Measurements from ENCODE around the gene FBXO8. TPM values are rescaled to one million over a fixed set of nuclear protein-coding genes. Genes with fewer than 3 reads are reported as not detected.

Gene FBXO8
- total RNA-seq, 3 donors from 2014 or later, result 25.1 to 41.2 (median 35.4) TPM

- ATAC-seq, result no peak
- Histone ChIP-seq H3K4me1 (ENCODE audit: low read depth) (no peaks in the 10 kb centered on the region), H3K36me3 (ENCODE audit: low read depth) (no peaks in the 10 kb centered on the region), H3K4me3 (no peak overlapping the region), H3K9me3 (no peaks in the 10 kb centered on the region)
- intact Hi-C loops (cut with DNase I, micrococcal nuclease), result no loop called here
- TF ChIP-seq CTCF (IDR thresholded peaks at IDR 0.05), result no peak
- no peak for DNase-seq
Measured at GRCh38 chr4:174255374-174255773, 28.1 kb downstream of the FBXO8 start.

- no peaks in the 10 kb centered on the region for H3K4me1 ChIP-seq (ENCODE audit: low read depth)
- H3K4me3 ChIP-seq, result no peak overlapping the region
- no peak for ATAC-seq
- TF ChIP-seq CTCF (IDR thresholded peaks at IDR 0.05), result no peak
- intact Hi-C loops (cut with DNase I, micrococcal nuclease), result no loop called here
- no peak for DNase-seq
- no peaks in the 10 kb centered on the region for H3K36me3 ChIP-seq (ENCODE audit: low read depth)
- no peaks in the 10 kb centered on the region for H3K9me3 ChIP-seq
Measured at GRCh38 chr4:174254613-174255012, 28.9 kb downstream of the FBXO8 start.

GRCh38 chr4:174252412-174252811, 31.1 kb downstream of the FBXO8 start:
- H3K4me3 ChIP-seq, result no peak overlapping the region
- H3K9me3 ChIP-seq, result no peaks in the 10 kb centered on the region
- H3K36me3 ChIP-seq (ENCODE audit: low read depth), result no peaks in the 10 kb centered on the region
- no peaks in the 10 kb centered on the region for H3K4me1 ChIP-seq (ENCODE audit: low read depth)
- no peak for TF ChIP-seq CTCF (IDR thresholded peaks at IDR 0.05)
- DNase-seq (no peak), ATAC-seq (no peak)
- intact Hi-C loops (cut with DNase I, micrococcal nuclease), result no loop called here

GRCh38 chr4:174248407-174248806, 35.1 kb downstream of the FBXO8 start:
- DNase-seq (no peak), ATAC-seq (peak; percentile 20)
- intact Hi-C loops (cut with DNase I, micrococcal nuclease), result no loop called here
- no peak for TF ChIP-seq CTCF (IDR thresholded peaks at IDR 0.05)
- H3K4me1 ChIP-seq (ENCODE audit: low read depth), result no peaks in the 10 kb centered on the region
- H3K36me3 ChIP-seq (ENCODE audit: low read depth), result no peaks in the 10 kb centered on the region
- no peaks in the 10 kb centered on the region for H3K9me3 ChIP-seq
- no peak overlapping the region for H3K4me3 ChIP-seq

- no peaks in the 10 kb centered on the region for H3K9me3 ChIP-seq
- no peaks in the 10 kb centered on the region for H3K36me3 ChIP-seq (ENCODE audit: low read depth)
- no peaks in the 10 kb centered on the region for H3K4me1 ChIP-seq (ENCODE audit: low read depth)
- ATAC-seq (no peak), DNase-seq (no peak)
- TF ChIP-seq CTCF (IDR thresholded peaks at IDR 0.05), result no peak
- H3K4me3 ChIP-seq, result no peak overlapping the region
- intact Hi-C loops (cut with DNase I, micrococcal nuclease), result no loop called here
Measured at GRCh38 chr4:174245714-174246113, 37.8 kb downstream of the FBXO8 start.

- ATAC-seq (no peak), DNase-seq (no peak)
- intact Hi-C loops (cut with DNase I, micrococcal nuclease), result no loop called here
- H3K9me3 ChIP-seq, result no peaks in the 10 kb centered on the region
- no peak for TF ChIP-seq CTCF (IDR thresholded peaks at IDR 0.05)
- H3K36me3 ChIP-seq (ENCODE audit: low read depth), result no peaks in the 10 kb centered on the region
- no peak overlapping the region for H3K4me3 ChIP-seq
- no peaks in the 10 kb centered on the region for H3K4me1 ChIP-seq (ENCODE audit: low read depth)
Measured at GRCh38 chr4:174244441-174244840, 39.0 kb downstream of the FBXO8 start.
